Naive thymus-derived CD4-positive, alpha-beta T cell (primary cell): ENCODE data around the gene PTOV1. TPM values are rescaled to one million over a fixed set of nuclear protein-coding genes. Genes with fewer than 3 reads are reported as not detected.
A peak's percentile ranks its signal among the peaks of the same experiment; 100 is the strongest.

Experiments used
- ATAC-seq: fragments of 150-1000 bp; cut with Tn5 transposase; 2 replicates; pipeline ENCODE4 v1.10.0; 2021; ENCODE audit warnings: mild to moderate bottlenecking, moderate library complexity
- CTCF ChIA-PET: fragments of 350-600 bp; sonication (Branson Sonifier 250); formaldehyde crosslinking; loops from one replicate; lab custom pipeline; 2021; ENCODE audit warnings: antibody characterized with exemption; lab: Charles Lee
- POLR2A ChIA-PET: fragments of 350-600 bp; sonication (Branson Sonifier 250); formaldehyde crosslinking; loops from one replicate; lab custom pipeline; 2021; ENCODE audit warnings: antibody characterized with exemption, inconsistent platforms; lab: Charles Lee
- DNase-seq, 9 donors: peaks; one replicate each; pipeline versions ENCODE4 v3.0.0 to v3.0.0-alpha.2; 2020 to 2022; ENCODE audit warnings: mixed read lengths in 1 of 9
- H3K27ac ChIP-seq: one replicate; pipeline ENCODE4 v1.7.0; 2013; ENCODE audit warnings: mild to moderate bottlenecking, low read depth, low read length, moderate library complexity
- H3K27me3 ChIP-seq, 2 donors: one replicate each; pipeline ENCODE4 v1.7.0; 2013; ENCODE audit warnings: low read length in 2 of 2, mild to moderate bottlenecking in 2 of 2, moderate library complexity in 2 of 2; ENCODE audit not compliant: control insufficient read depth in 2 of 2, insufficient read depth in 2 of 2
- H3K36me3 ChIP-seq, 3 experiments: 1 replicate in 2 of 3; 2 replicates in 1 of 3; pipeline ENCODE4 v1.7.0; 2013; ENCODE audit warnings: low read length in 3 of 3, mild to moderate bottlenecking in 3 of 3, moderate library complexity in 1 of 3; ENCODE audit not compliant: insufficient read depth in 3 of 3, control insufficient read depth in 2 of 3
- H3K4me1 ChIP-seq, 2 donors: one replicate each; pipeline ENCODE4 v1.7.0; 2013; ENCODE audit warnings: low read length in 2 of 2, mild to moderate bottlenecking in 2 of 2, moderate library complexity in 1 of 2; ENCODE audit not compliant: control insufficient read depth in 2 of 2, insufficient read depth in 2 of 2
- H3K4me3 ChIP-seq: 2 replicates; pipeline ENCODE4 v1.7.0; 2013; ENCODE audit warnings: mild to moderate bottlenecking, low read length
- H3K9me3 ChIP-seq, 3 experiments: 1 replicate in 2 of 3; 2 replicates in 1 of 3; pipeline ENCODE4 v1.7.0; 2013; ENCODE audit warnings: low read length in 3 of 3; ENCODE audit not compliant: control insufficient read depth in 2 of 3
- H3K27ac Mint-ChIP-seq, 9 donors: one replicate each; pipeline ENCODE4 v1.8.0; 2020 to 2022; ENCODE audit warnings: mixed read lengths in 9 of 9, mild to moderate bottlenecking in 8 of 9, moderate library complexity in 5 of 9, inconsistent platforms in 2 of 9
- H3K27me3 Mint-ChIP-seq, 5 donors: one replicate each; pipeline ENCODE4 v1.8.0; 2021 to 2022; ENCODE audit warnings: mixed read lengths in 5 of 5, mild to moderate bottlenecking in 1 of 5
- H3K36me3 Mint-ChIP-seq, 5 donors: one replicate each; pipeline ENCODE4 v1.8.0; 2020 to 2022; ENCODE audit warnings: mixed read lengths in 5 of 5, mild to moderate bottlenecking in 3 of 5, inconsistent platforms in 1 of 5
- H3K4me1 Mint-ChIP-seq, 7 donors: one replicate each; pipeline ENCODE4 v1.8.0; 2020 to 2022; ENCODE audit warnings: mixed read lengths in 7 of 7, mild to moderate bottlenecking in 3 of 7, inconsistent platforms in 1 of 7
- H3K4me3 Mint-ChIP-seq, 10 donors: one replicate each; pipeline ENCODE4 v1.8.0; 2020 to 2022; ENCODE audit warnings: mild to moderate bottlenecking in 10 of 10, mixed read lengths in 10 of 10, moderate library complexity in 6 of 10, inconsistent platforms in 2 of 10
- H3K9me3 Mint-ChIP-seq, 11 donors: one replicate each; pipeline ENCODE4 v1.8.0; 2020 to 2022; ENCODE audit warnings: mixed read lengths in 11 of 11, mild to moderate bottlenecking in 4 of 11, inconsistent platforms in 1 of 11, moderate library complexity in 1 of 11
- intact Hi-C, 2 donors: fragments of 100-400 bp; cut with micrococcal nuclease; formaldehyde crosslinking; loops; one replicate each; pipeline ENCODE4 v1.15.1; 2023
- polyA plus RNA-seq, 2 donors: library from polyadenylated mRNA; unstranded; fragments of 300-500 nt; fragmentation: Illumina TruSeq; gene quantifications; one replicate each; pipeline ENCODE4 v1.2.3, GENCODE V29; 2021
- total RNA-seq, 6 experiments: library from RNA in 5 of 6; stranded (reverse) in 5 of 6; gene quantifications; 1 replicate in 5 of 6; 2 replicates in 1 of 6; pipeline ENCODE4 v1.2.3 and lab custom pipeline; 2021 to 2026

The PTOV1 gene
- total and polyA plus RNA-seq, 7 experiments from 2014 or later, result 49.0 to 170 (median 150) TPM

GRCh38 chr19:49875857-49876421 lies 25.0 kb downstream of the PTOV1 start:
- ChIA-PET CTCF (interaction anchor here (1.6 kb wide), 1 partner anchor 63 kb away, joined by 3 read pairs; the partner anchor contains the start of gene FUZ), POLR2A (interaction anchor here (0.6 to 3.7 kb wide), 17 partner anchors 8 to 1512 kb away, joined by 3 to 47 read pairs (median 6); partner anchors contain the start of genes ATF5, BCL2L12, FUZ and IRF3)
- H3K27ac ChIP-seq, result peak overlapping the region; percentile 97
- DNase-seq, result peak in 5 of 9 donors; percentile 34 to 69 (median 45)
- intact Hi-C loops, result loop anchor here (1.0 to 10.0 kb wide), 20 partner anchors 9 to 1543 kb away; partner anchors contain the start of genes ALDH16A1 (in 2 of the 2), BCL2L12 (in 1 of the 2), CTU1 (in 1 of the 2) and CYTH2 (in 1 of the 2)
- Mint-ChIP-seq H3K4me3 (no peak overlapping the region), H3K4me1 (peaks cover 25 to 41% (median 33%) of the 10 kb centered on the region in 7 donors), H3K27ac (peak overlapping the region in 1 of 9 donors; percentile 80), H3K27me3 (no peaks in the 10 kb centered on the region), H3K9me3 (peaks cover 0 to 1% (median 0%) of the 10 kb centered on the region in 11 donors), H3K36me3 (peaks cover 0 to 12% (median 5%) of the 10 kb centered on the region in 5 donors)
- ATAC-seq, result no peak
- peaks cover 11 to 20% of the 10 kb centered on the region in 2 donors for H3K4me1 ChIP-seq
- peak overlapping the region; percentile 96 for H3K4me3 ChIP-seq
- no peaks in the 10 kb centered on the region for H3K9me3 ChIP-seq
- H3K36me3 ChIP-seq, result peaks cover 0 to 23% (median 10%) of the 10 kb centered on the region in 3 experiments
- no peaks in the 10 kb centered on the region for H3K27me3 ChIP-seq

GRCh38 chr19:49876422-49877019 lies 25.6 kb downstream of the PTOV1 start:
- peaks cover 6 to 29% (median 10%) of the 10 kb centered on the region in 3 experiments for H3K36me3 ChIP-seq
- Mint-ChIP-seq H3K27me3 (no peaks in the 10 kb centered on the region), H3K4me1 (peaks cover 25 to 41% (median 33%) of the 10 kb centered on the region in 7 donors), H3K36me3 (peaks cover 0 to 15% (median 5%) of the 10 kb centered on the region in 5 donors), H3K4me3 (no peak overlapping the region), H3K9me3 (peaks cover 0 to 1% (median 0%) of the 10 kb centered on the region in 11 donors), H3K27ac (no peak overlapping the region)
- ChIA-PET POLR2A (interaction anchor here (0.6 to 3.7 kb wide), 27 partner anchors 9 to 1513 kb away, joined by 3 to 47 read pairs (median 5); partner anchors contain the start of genes ATF5, BCL2L12, FUZ and IRF3), CTCF (interaction anchor here (0.7 to 1.6 kb wide), 2 partner anchors 26 to 64 kb away, joined by 3 read pairs; partner anchors contain the start of genes FUZ and PTOV1)
- H3K9me3 ChIP-seq, result no peaks in the 10 kb centered on the region
- no peaks in the 10 kb centered on the region for H3K27me3 ChIP-seq
- H3K27ac ChIP-seq, result peak overlapping the region; percentile 97
- DNase-seq (peak; percentile 91 to 99 (median 98)), ATAC-seq (peak; percentile 67)
- H3K4me3 ChIP-seq, result peak overlapping the region; percentile 96
- peaks cover 11 to 20% of the 10 kb centered on the region in 2 donors for H3K4me1 ChIP-seq
- intact Hi-C loops, result loop anchor here (1.0 to 10.0 kb wide), 30 partner anchors 7 to 1544 kb away; partner anchors contain the start of genes ALDH16A1 (in 2 of the 2), ATF5 (in 2 of the 2), FUZ (in 2 of the 2) and GYS1 (in 2 of the 2)

- peaks cover 11 to 20% of the 10 kb centered on the region in 2 donors for H3K4me1 ChIP-seq
These were observed 26.3 kb downstream of the PTOV1 start, which contains the start of the genes AKT1S1 and TBC1D17 for GRCh38 chr19:49877020-49877878. Gene AKT1S1, minus strand, starts transcription at chr19:49877355. Its CDS starts 4,060 bp downstream, at chr19:49873295. Gene TBC1D17, plus strand, starts transcription at chr19:49877702. Its CDS starts 22 bp downstream, at chr19:49877724.

GRCh38 chr19:49877879-49878743 lies 27.2 kb downstream of the PTOV1 start:
- Mint-ChIP-seq H3K4me1 (peaks cover 23 to 35% (median 28%) of the 10 kb centered on the region in 7 donors), H3K4me3 (no peak overlapping the region), H3K27ac (no peak overlapping the region), H3K9me3 (peaks cover 0 to 1% (median 0%) of the 10 kb centered on the region in 11 donors), H3K27me3 (no peaks in the 10 kb centered on the region), H3K36me3 (peaks cover 0 to 17% (median 6%) of the 10 kb centered on the region in 5 donors)
- DNase-seq (peak; percentile 94 to 99 (median 96)), ATAC-seq (peak; percentile 77)
- Histone ChIP-seq H3K27me3 (no peaks in the 10 kb centered on the region), H3K36me3 (peaks cover 6 to 45% (median 24%) of the 10 kb centered on the region in 3 experiments), H3K4me3 (peak overlapping the region; percentile 88), H3K4me1 (peaks cover 11 to 20% of the 10 kb centered on the region in 2 donors), H3K27ac (peak overlapping the region; percentile 97), H3K9me3 (no peaks in the 10 kb centered on the region)
- POLR2A ChIA-PET, result interaction anchor here (1.0 to 3.7 kb wide), 14 partner anchors 10 to 389 kb away, joined by 4 to 47 read pairs (median 7); partner anchors contain the start of genes AP2A1, ATF5, BCL2L12 and FUZ
- CTCF ChIA-PET, result interaction anchor here (0.6 to 1.6 kb wide), 2 partner anchors 65 to 92 kb away, joined by 3 read pairs; partner anchors contain the start of gene FUZ
- intact Hi-C loops, result loop anchor here (1.0 to 10.0 kb wide), 25 partner anchors 9 to 1545 kb away; partner anchors contain the start of genes ATF5 (in 2 of the 2), NUP62 (in 2 of the 2), ALDH16A1 (in 1 of the 2) and BCL2L12 (in 1 of the 2)

More at GRCh38 chr19:49877020-49877878, 26.3 kb downstream of the PTOV1 start, which contains the start of the genes AKT1S1 and TBC1D17:
- Mint-ChIP-seq H3K4me3 (no peak within 1 kb of the TSS), H3K36me3 (peaks cover 0 to 14% (median 5%) of the 10 kb centered on the region in 5 donors), H3K27me3 (no peaks in the 10 kb centered on the region), H3K4me1 (peaks cover 23 to 35% (median 28%) of the 10 kb centered on the region in 7 donors), H3K9me3 (peaks cover 0 to 1% (median 0%) of the 10 kb centered on the region in 11 donors), H3K27ac (no peak within 1 kb of the TSS)
- H3K9me3 ChIP-seq, result no peaks in the 10 kb centered on the region
- ChIA-PET CTCF (interaction anchor here (0.7 to 1.6 kb wide), 2 partner anchors 27 to 64 kb away, joined by 3 read pairs; partner anchors contain the start of genes FUZ and PTOV1), POLR2A (interaction anchor here (0.6 to 3.7 kb wide), 25 partner anchors 9 to 1513 kb away, joined by 3 to 47 read pairs (median 6); partner anchors contain the start of genes AP2A1, ATF5, BCL2L12 and FUZ)
- ATAC-seq (peak; percentile 81), DNase-seq (peak; percentile 90 to 100 (median 99))
- intact Hi-C loops, result loop anchor here (1.0 to 10.0 kb wide), 25 partner anchors 8 to 1544 kb away; partner anchors contain the start of genes ATF5 (in 2 of the 2), NUP62 (in 2 of the 2), ALDH16A1 (in 1 of the 2) and BCL2L12 (in 1 of the 2)
- H3K27ac ChIP-seq, result peak within 1 kb of the TSS; percentile 97
- H3K36me3 ChIP-seq, result peaks cover 6 to 36% (median 18%) of the 10 kb centered on the region in 3 experiments
- peak within 1 kb of the TSS; percentile 96 for H3K4me3 ChIP-seq
- H3K27me3 ChIP-seq, result no peaks in the 10 kb centered on the region

GRCh38 chr19:49878744-49879070 lies 27.7 kb downstream of the PTOV1 start:
- peaks cover 0 to 1% (median 0%) of the 10 kb centered on the region in 11 donors for H3K9me3 Mint-ChIP-seq
- intact Hi-C loops, result loop anchor here (5.0 to 10.0 kb wide), 5 partner anchors 286 to 1256 kb away; partner anchors contain the start of genes DBP (in 1 of the 2) and PRR12 (in 1 of the 2)
- peaks cover 0 to 22% (median 8%) of the 10 kb centered on the region in 5 donors for H3K36me3 Mint-ChIP-seq
- no peak overlapping the region for H3K4me3 ChIP-seq
- POLR2A ChIA-PET, result interaction anchor here (0.8 kb wide), 1 partner anchor 28 kb away, joined by 3 read pairs; the partner anchor contains the start of gene PTOV1
- peaks cover 11 to 20% of the 10 kb centered on the region in 2 donors for H3K4me1 ChIP-seq
- H3K36me3 ChIP-seq, result peaks cover 6 to 51% (median 28%) of the 10 kb centered on the region in 3 experiments
- H3K4me1 Mint-ChIP-seq, result peaks cover 23 to 35% (median 28%) of the 10 kb centered on the region in 7 donors
- H3K27me3 Mint-ChIP-seq, result no peaks in the 10 kb centered on the region
- H3K27me3 ChIP-seq, result no peaks in the 10 kb centered on the region
- peak overlapping the region; percentile 97 for H3K27ac ChIP-seq
- no peak overlapping the region for H3K4me3 Mint-ChIP-seq
- CTCF ChIA-PET, result interaction anchor here (0.6 kb wide), 1 partner anchor 93 kb away, joined by 3 read pairs; no protein-coding TSS in a partner anchor
- H3K9me3 ChIP-seq, result no peaks in the 10 kb centered on the region
- H3K27ac Mint-ChIP-seq, result peak overlapping the region in 2 of 9 donors; percentile 59 to 63
- ATAC-seq, result no peak
- no peak for DNase-seq
